OCI-M2 (cell line): Measurements from ENCODE around the gene LHFPL2.
"Not testable (repeated sequence)": the region's sequence is repeated elsewhere in the genome, so short reads cannot be mapped to it uniquely, and the experiment has no call there.

Experiments used
- DNase-seq: peaks from one replicate; lab custom pipeline; 2025; ENCODE audit not compliant: unreplicated experiment; lab: John Stamatoyannopoulos, UW

Gene LHFPL2, protein sequence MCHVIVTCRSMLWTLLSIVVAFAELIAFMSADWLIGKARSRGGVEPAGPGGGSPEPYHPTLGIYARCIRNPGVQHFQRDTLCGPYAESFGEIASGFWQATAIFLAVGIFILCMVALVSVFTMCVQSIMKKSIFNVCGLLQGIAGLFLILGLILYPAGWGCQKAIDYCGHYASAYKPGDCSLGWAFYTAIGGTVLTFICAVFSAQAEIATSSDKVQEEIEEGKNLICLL

DNA sequence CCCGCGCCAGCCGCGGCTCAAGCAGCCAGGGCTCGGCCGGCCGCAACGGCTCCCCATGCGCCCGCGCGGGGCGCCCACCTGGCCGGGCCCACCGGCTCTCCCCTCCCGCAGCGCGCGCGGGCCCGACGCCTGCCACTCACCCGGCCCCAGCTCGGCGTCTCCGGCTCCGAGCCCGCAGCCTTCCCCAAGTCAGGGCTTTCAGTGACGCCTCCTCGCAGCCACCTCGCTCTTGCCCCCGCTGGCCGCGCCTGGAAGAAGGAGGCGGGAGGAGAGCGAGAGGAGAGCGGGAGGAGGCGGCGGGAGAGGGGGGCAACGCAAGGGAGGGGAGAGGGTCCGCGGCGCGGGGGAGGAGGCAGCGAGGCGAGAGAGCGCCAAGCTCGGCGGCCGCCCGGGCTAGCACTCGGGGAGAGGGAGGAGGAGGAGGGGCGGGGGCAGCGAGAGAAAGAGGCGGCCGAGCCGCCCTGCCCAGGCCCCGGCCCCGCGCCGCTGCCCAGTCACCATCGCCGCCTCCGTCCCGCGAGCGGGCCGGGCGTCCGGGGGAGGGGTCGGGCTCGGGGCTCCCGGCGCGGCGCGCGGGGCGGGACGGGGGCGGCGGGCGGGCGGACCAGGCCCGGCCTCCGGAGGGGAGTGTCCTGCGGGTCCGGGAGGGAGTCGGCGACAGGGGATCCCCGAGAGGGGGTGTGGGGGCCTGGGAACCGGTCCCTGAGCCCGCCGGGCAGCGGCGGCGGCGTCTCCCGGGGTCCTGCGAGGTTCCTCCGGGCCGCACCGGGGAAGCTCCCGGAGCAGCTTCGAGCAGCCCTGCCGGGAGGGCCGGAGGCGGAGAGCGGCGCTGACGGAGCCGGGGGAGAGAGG, at the start of gene LHFPL2:
LHFPL2 (minus strand) TSS at position 414 of the 852 bp plus-strand sequence. CDS start 138,559 bp downstream, outside the sequence.
- no peak for DNase-seq

DNA sequence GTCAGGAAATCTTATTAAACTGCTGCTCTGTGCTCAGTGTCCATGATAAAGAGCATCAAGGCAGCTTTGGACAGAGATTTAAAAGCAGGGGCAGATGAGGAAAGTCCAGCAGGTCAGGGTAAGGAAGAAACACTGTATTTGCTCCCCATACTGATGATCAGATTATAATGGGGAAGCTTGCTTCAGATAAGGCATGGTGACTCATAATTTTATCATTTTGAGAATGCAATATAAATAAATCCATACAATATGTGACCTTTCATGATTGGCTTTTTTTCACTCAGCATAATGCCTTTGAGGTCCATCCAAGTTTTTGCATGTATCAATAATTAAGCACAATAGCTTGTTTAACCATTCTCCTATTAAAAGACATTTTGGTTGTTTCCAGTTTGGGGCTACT, 48.1 kb upstream of the LHFPL2 start:
- DNase-seq = no peak

DNA sequence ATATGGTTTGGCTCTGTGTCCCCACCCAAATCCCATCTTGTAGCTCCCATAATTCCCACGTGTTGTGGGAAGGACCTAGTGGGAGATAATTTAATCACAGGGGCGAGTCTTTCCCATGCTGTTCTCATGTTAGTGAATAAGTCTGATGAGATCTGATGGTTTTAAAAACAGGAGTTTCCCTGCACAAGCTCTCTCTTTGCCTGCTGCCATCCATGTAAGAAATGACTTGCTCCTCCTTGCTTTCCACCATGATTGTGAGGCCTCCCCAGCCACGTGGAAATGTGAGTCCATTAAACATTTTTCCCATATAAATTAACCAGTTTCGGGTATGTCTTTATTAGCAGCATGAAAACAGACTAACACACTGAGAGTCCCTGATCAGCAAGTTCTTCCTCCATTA, 47.5 kb upstream of the LHFPL2 start:
- not testable (repeated sequence) for DNase-seq

DNA sequence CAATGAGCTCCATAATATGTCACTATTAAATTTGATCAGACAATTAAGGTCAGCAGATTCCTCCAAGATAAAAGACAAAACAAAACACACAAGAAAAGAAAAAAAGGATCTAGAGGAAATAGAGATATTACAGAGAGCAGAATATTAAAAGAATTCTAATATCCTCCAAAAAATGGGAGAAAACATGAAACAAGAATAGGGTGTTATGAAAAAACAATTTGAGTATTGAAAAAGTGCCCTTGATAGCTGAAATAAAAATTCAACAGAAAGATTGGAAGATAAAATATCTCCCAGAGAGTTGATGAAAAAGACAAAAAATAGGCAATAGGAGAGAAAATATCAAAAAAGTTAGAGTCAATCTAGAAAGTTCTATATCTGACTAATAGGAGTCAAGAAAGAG, 44.8 kb upstream of the LHFPL2 start:
- no peak for DNase-seq

GRCh38 chr5:78691084-78691960, 42.8 kb upstream of the LHFPL2 start:
- no peak for DNase-seq

DNA sequence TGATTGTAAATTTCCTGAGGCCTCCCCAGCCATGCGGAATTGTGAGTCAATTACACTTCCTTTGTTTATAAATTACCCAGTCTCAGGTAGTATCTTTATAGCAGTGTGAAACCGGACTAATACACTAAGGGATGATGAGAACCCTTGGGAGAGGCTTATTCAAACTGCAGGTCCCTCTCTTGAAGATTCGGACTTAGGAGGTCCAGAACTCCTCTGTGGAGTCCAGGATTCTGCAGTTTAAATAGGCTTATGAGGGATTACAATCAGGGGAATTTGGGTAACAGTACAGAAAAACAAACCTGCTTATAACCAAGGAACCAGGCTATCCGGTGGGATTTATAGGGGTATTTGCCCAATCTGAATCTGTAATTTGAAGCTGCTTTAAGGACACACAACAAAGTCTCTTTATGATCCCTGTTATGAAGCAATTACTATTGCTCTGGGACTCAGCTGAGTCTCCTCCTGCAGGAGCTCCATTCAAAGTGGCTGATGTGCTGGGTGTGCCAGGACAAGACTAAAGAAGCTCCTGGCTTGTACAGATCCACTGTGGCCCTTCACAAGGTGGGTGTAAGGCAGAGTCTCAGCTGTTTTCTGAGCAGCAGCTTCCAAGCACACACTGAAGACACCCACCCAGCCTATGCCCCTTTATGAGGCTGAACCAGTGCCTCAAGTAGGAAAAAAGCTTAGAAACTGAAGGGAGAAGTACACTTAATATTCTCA, 41.8 kb upstream of the LHFPL2 start:
- no peak for DNase-seq

GRCh38 chr5:78689540-78690252, 41.1 kb upstream of the LHFPL2 start:
- DNase-seq = no peak

GRCh38 chr5:78687514-78687913, 38.9 kb upstream of the LHFPL2 start:
- not testable (repeated sequence) for DNase-seq

- not testable (repeated sequence) for DNase-seq
Measured at GRCh38 chr5:78683905-78684304, 35.3 kb upstream of the LHFPL2 start.

GRCh38 chr5:78679905-78680304, 31.3 kb upstream of the LHFPL2 start:
- DNase-seq = no peak

- no peak for DNase-seq
Measured at GRCh38 chr5:78677777-78678668, 29.5 kb upstream of the LHFPL2 start.

DNA sequence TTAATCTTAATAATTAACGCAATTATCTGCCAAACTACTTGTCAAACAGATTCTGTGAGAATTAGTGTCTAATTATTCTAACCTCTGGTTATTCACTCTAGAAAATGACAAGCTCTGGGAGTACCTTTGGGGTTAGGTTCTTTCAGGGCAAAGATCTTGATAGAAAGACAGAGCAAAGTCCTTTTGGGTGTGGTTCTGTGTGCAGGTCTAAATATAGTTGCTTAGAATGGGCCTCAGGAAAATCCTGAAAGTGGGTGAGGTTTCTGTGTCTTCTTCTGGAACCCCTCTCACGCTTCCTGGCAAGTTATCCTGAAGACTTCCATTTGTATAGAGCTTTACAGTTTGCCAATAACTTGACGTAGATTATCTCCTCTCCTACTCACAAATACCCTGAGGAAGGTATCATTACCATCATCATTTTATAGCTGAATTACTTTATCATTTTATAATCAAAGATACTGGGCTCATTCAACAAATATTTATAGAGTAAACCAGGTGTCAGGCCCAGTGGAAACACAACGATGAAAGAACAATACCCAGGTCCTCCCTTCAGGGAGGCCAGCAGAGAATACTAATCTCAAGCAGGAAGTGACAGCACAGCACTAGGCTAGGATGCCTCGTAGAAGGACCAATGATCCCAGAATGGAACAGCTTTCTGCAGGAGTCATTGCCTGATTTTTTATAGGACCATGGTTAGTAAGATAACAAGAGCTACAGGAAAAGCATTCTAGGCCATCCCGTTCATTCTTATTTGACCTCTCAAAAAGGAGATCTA, 27.6 kb upstream of the LHFPL2 start:
- DNase-seq = no peak

- not testable (repeated sequence) for DNase-seq
Measured at GRCh38 chr5:78673827-78674226, 25.3 kb upstream of the LHFPL2 start.

GRCh38 chr5:78672154-78672553, 23.6 kb upstream of the LHFPL2 start:
- no peak for DNase-seq

- no peak for DNase-seq
Measured at GRCh38 chr5:78671609-78672008, 23.0 kb upstream of the LHFPL2 start.

- no peak for DNase-seq
Measured at GRCh38 chr5:78670701-78671269, 22.2 kb upstream of the LHFPL2 start.

DNA sequence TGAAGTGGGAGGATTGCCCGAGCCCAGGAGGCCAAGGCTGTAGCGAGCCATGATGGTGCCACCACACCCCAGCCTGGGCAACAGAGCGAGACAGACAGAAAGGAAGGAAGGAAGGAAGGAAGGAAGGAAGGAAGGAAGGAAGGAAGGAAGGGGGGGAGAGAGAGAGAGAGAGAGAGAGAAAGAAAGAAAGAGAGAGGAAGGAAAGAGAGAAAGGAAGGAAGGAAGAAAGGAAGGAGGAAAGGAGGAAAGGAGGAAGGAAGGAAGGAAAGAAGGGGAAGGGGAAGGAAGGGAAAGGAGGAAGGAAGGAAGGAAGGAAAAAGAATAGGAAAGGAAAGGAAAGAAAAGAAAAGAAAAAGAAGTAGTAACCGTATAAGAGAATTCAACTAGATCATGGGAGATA, 20.8 kb upstream of the LHFPL2 start:
- no peak for DNase-seq

GRCh38 chr5:78667461-78668103, 19.0 kb upstream of the LHFPL2 start:
- DNase-seq = no peak
